ENCODE results near the gene SLC39A9. TPM values are rescaled to one million over a fixed set of nuclear protein-coding genes. Genes with fewer than 3 reads are reported as not detected.

The SLC39A9 gene
- total and polyA plus RNA-seq, 10 of the 15 experiments (the other 5 are each of a cell fraction or from before 2014, with no cell fraction given) = 19.9 to 109 (median 46.9) TPM

DNA sequence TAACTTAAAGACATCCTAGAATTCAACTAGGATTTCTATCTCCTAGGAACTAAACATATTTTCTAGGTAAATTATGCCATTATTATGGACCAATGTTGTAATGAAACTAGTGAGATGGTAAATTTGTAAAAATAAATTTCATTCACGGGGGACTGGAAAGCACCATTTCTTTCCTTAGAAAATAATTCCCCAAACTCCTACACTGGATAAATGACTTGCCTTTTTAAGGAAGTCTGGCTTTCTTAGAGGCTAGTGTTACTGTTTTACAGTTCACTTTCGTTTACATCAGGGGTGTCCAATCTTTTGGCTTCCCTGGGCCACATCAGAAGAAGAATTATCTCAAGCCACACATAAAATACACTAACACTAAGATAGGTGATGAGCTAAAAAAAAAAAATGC is 3.3 kb downstream of the SLC39A9 start:
- Histone ChIP-seq H3K27me3 (replicated peaks in 1 of 2; ENCODE audit: control insufficient read depth in 2 of 2, insufficient read depth in 2 of 2, low read length in 1 of 2) (no peaks in the 10 kb centered on the region), H4K20me1 (ENCODE audit: control insufficient read depth, insufficient read depth) (no peaks in the 10 kb centered on the region), H3K27ac (ENCODE audit: control insufficient read depth, insufficient read depth) (no peak overlapping the region), H3K9me3 (replicated peaks; ENCODE audit: control insufficient read depth, insufficient read depth, low read length) (peaks cover 6% of the 10 kb centered on the region; the same call in 2 of the 3 replicates), H3K4me3 (peak overlapping the region; percentile 41), H2AFZ (ENCODE audit: control insufficient read depth, low read depth, low read length) (no peak overlapping the region), H3K9ac (ENCODE audit: control insufficient read depth, insufficient read depth, low read length) (no peak overlapping the region), H3K4me2 (ENCODE audit: control insufficient read depth, insufficient read depth) (peak overlapping the region; percentile 96), H3K36me3 (ENCODE audit: control insufficient read depth in 2 of 2, insufficient read depth in 2 of 2, low read length in 1 of 2) (no peaks in the 10 kb centered on the region), H3K4me1 (ENCODE audit: control insufficient read depth, insufficient read depth, low read length) (no peaks in the 10 kb centered on the region), H3K79me2 (ENCODE audit: control insufficient read depth, insufficient read depth, low read length) (peaks cover 72% of the 10 kb centered on the region)
- 72% methylated on average over 2 of the region's 2 CpGs for WGBS (ENCODE audit: insufficient coverage, insufficient replicate concordance, low lambda C conversion rate, missing lambda C conversion rate)
- FAIRE-seq = no peak
- no peak for ATAC-seq
- intact Hi-C loops (cut with micrococcal nuclease; ENCODE audit: unreplicated experiment) = loop anchor here (2.0 kb wide), 1 partner anchor 41 kb away; no protein-coding TSS in a partner anchor
- TF ChIP-seq SUZ12 (IDR thresholded peaks at IDR 0.05; ENCODE audit: unreplicated experiment) (no peak), IKZF1 (conservative IDR thresholded peaks at IDR 0.05) (0 out of 2 replicates have a peak, but pooled peaks have one; percentile 34), IKZF2 (IDR thresholded peaks at IDR 0.05) (peak in 1 of 2 experiments; percentile 36; a peak in 1 of 4 replicates), HDAC2 (IDR thresholded peaks at IDR 0.05) (no peak)
- no peak for DNase-seq (ENCODE audit: low read depth, low spot score)
- ChIA-PET CTCF (interaction anchor here (0.7 to 2.7 kb wide), 4 partner anchors 11 to 160 kb away, joined by 3 to 12 read pairs (median 4); no protein-coding TSS in a partner anchor), POLR2A (interaction anchor here (0.5 to 2.1 kb wide), 6 partner anchors 17 to 283 kb away, joined by 3 to 5 read pairs (median 3); no protein-coding TSS in a partner anchor), SMC1A (ENCODE audit: uncharacterized antibody, unreplicated experiment) (interaction anchor here (0.6 to 3.4 kb wide), 14 partner anchors 9 to 1168 kb away, joined by 3 to 15 read pairs (median 4); no protein-coding TSS in a partner anchor), RAD21 (ENCODE audit: unreplicated experiment) (interaction anchor here (0.7 to 11.7 kb wide), 5 partner anchors 40 to 160 kb away, joined by 3 to 143 read pairs (median 7); no protein-coding TSS in a partner anchor)
- in situ Hi-C loops (cut with MboI) = no loop called here
- BruUV-seq (replicated peaks) = no TSS peak

- SMC1A ChIA-PET (ENCODE audit: uncharacterized antibody, unreplicated experiment) = interaction anchor here (1.3 to 4.0 kb wide), 4 partner anchors 9 to 40 kb away, joined by 3 to 18 read pairs (median 6); no protein-coding TSS in a partner anchor
- TF ChIP-seq NFXL1 (IDR thresholded peaks at IDR 0.05; ENCODE audit: borderline replicate concordance) (no peak), PBX3 (IDR thresholded peaks at IDR 0.05; ENCODE audit: insufficient replicate concordance, low read depth, low read length) (no peak), HCFC1 (IDR thresholded peaks at IDR 0.05; ENCODE audit: low read length) (no peak), LARP7 (IDR thresholded peaks at IDR 0.05) (no peak)
- TF ChIP-seq, protein P1, sequence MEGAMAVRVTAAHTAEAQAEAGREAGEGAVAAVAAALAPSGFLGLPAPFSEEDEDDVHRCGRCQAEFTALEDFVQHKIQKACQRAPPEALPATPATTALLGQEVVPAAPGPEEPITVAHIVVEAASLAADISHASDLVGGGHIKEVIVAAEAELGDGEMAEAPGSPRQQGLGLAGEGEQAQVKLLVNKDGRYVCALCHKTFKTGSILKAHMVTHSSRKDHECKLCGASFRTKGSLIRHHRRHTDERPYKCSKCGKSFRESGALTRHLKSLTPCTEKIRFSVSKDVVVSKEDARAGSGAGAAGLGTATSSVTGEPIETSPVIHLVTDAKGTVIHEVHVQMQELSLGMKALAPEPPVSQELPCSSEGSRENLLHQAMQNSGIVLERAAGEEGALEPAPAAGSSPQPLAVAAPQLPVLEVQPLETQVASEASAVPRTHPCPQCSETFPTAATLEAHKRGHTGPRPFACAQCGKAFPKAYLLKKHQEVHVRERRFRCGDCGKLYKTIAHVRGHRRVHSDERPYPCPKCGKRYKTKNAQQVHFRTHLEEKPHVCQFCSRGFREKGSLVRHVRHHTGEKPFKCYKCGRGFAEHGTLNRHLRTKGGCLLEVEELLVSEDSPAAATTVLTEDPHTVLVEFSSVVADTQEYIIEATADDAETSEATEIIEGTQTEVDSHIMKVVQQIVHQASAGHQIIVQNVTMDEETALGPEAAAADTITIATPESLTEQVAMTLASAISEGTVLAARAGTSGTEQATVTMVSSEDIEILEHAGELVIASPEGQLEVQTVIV (IDR thresholded peaks at IDR 0.05; ENCODE audit: borderline replicate concordance, partially characterized antibody) = no peak
- H3K9me3 ChIP-seq (replicated peaks; ENCODE audit: control insufficient read depth, insufficient read depth, low read length) = peaks cover 6% of the 10 kb centered on the region; the same call in 2 of the 3 replicates
- H4K20me1 ChIP-seq (ENCODE audit: control insufficient read depth, insufficient read depth) = no peaks in the 10 kb centered on the region
- no peak overlapping the region for H2AFZ ChIP-seq (ENCODE audit: control insufficient read depth, low read depth, low read length)
- in situ Hi-C loops (cut with MboI) = no loop called here
- no peak overlapping the region for H3K9ac ChIP-seq (ENCODE audit: control insufficient read depth, insufficient read depth, low read length)
- H3K27me3 ChIP-seq (replicated peaks in 1 of 2; ENCODE audit: control insufficient read depth in 2 of 2, insufficient read depth in 2 of 2, low read length in 1 of 2) = no peaks in the 10 kb centered on the region
- RAD21 ChIA-PET (ENCODE audit: unreplicated experiment) = interaction anchor here (2.0 kb wide), 1 partner anchor 55 kb away, joined by 7 read pairs; no protein-coding TSS in a partner anchor
- no peak for ATAC-seq
- POLR2A ChIA-PET = interaction anchor here (0.8 to 1.2 kb wide), 2 partner anchors 51 to 55 kb away, joined by 3 read pairs; no protein-coding TSS in a partner anchor
- no peak overlapping the region for H3K4me3 ChIP-seq
- no peak overlapping the region for H3K4me2 ChIP-seq (ENCODE audit: control insufficient read depth, insufficient read depth)
- no peaks in the 10 kb centered on the region for H3K36me3 ChIP-seq (ENCODE audit: control insufficient read depth in 2 of 2, insufficient read depth in 2 of 2, low read length in 1 of 2)
- DNase-seq (ENCODE audit: low read depth, low spot score) = no peak
- no TSS peak for BruUV-seq (replicated peaks)
- H3K4me1 ChIP-seq (ENCODE audit: control insufficient read depth, insufficient read depth, low read length) = no peaks in the 10 kb centered on the region
- no peak overlapping the region for H3K27ac ChIP-seq (ENCODE audit: control insufficient read depth, insufficient read depth)
- no peak for FAIRE-seq
- H3K79me2 ChIP-seq (ENCODE audit: control insufficient read depth, insufficient read depth, low read length) = peaks cover 55% of the 10 kb centered on the region
- CTCF ChIA-PET = interaction anchor here (0.7 to 1.7 kb wide), 4 partner anchors 37 to 224 kb away, joined by 3 to 5 read pairs (median 4); no protein-coding TSS in a partner anchor
- 98% methylated on average over 3 of the region's 3 CpGs for WGBS (ENCODE audit: insufficient coverage, insufficient replicate concordance, low lambda C conversion rate, missing lambda C conversion rate)
- intact Hi-C loops (cut with micrococcal nuclease; ENCODE audit: unreplicated experiment) = no loop called here
These were observed 6.0 kb downstream of the SLC39A9 start for GRCh38 chr14:69404478-69404877.
